ENCODE measurements around the gene NPNT.

- no peak for TF ChIP-seq CTCF (IDR thresholded peaks at IDR 0.05)
- TF ChIP-seq POLR2AphosphoS5 (IDR thresholded peaks at IDR 0.05; ENCODE audit: insufficient read depth in 1 of 2, low read depth in 1 of 2), result no peak
Observed at GRCh38 chr4:105851196-105851595, 44.1 kb upstream of the NPNT start.

Data from vagina (tissue), 2 donors.